ENCODE data around the gene GLI3.

DNA sequence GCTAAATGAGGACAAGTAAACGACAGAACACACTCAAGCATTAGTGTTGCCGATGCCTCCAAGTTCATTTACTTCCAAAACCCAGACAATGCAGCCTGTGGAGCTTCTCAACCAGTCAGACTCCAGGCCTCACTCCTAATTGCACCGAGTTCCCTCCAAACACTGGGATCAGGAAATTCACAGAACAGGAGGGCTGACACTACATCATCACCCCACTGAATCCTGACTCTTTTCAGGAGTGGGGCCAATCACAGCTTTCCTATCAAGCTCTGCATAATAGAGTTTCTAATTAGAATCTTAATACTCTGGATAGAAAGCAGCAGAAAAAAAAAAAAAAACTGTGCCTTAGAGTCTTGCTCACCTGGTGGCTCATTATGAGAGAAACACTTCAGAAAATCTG is 103.7 kb downstream of the GLI3 start:
- TF ChIP-seq POLR2AphosphoS5 (IDR thresholded peaks at IDR 0.05), result no peak
- TF ChIP-seq, protein P1, sequence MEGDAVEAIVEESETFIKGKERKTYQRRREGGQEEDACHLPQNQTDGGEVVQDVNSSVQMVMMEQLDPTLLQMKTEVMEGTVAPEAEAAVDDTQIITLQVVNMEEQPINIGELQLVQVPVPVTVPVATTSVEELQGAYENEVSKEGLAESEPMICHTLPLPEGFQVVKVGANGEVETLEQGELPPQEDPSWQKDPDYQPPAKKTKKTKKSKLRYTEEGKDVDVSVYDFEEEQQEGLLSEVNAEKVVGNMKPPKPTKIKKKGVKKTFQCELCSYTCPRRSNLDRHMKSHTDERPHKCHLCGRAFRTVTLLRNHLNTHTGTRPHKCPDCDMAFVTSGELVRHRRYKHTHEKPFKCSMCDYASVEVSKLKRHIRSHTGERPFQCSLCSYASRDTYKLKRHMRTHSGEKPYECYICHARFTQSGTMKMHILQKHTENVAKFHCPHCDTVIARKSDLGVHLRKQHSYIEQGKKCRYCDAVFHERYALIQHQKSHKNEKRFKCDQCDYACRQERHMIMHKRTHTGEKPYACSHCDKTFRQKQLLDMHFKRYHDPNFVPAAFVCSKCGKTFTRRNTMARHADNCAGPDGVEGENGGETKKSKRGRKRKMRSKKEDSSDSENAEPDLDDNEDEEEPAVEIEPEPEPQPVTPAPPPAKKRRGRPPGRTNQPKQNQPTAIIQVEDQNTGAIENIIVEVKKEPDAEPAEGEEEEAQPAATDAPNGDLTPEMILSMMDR (IDR thresholded peaks at IDR 0.05), result no peak
